Tibial nerve (tissue), 4 donors: ENCODE measurements around the gene PDCD4.

Experiments used
- CTCF ChIP-seq, 5 experiments: fragments of 200-600 bp in 3 of 5; fragments of 450-650 bp in 2 of 5; sonication (generic) in 3 of 5; IDR thresholded peaks; one replicate each; pipeline ENCODE4 v1.5.1; 2016 to 2019; ENCODE audit warnings: antibody characterized with exemption in 5 of 5, mild to moderate bottlenecking in 3 of 5, moderate library complexity in 2 of 5
- EP300 ChIP-seq, 2 donors: sonication (generic); formaldehyde crosslinking; IDR thresholded peaks; one replicate each; pipeline ENCODE4 v1.6.1; 2017; ENCODE audit warnings: antibody characterized with exemption in 2 of 2, mild to moderate bottlenecking in 1 of 2
- POLR2A ChIP-seq, 2 donors: fragments of 450-650 bp; IDR thresholded peaks; one replicate each; pipeline ENCODE4 v1.6.1; 2017; ENCODE audit warnings: antibody characterized with exemption in 2 of 2, mild to moderate bottlenecking in 2 of 2, moderate library complexity in 2 of 2

GRCh38 chr10:110900983-110901382, 29.3 kb downstream of the PDCD4 start:
- TF ChIP-seq POLR2A (IDR thresholded peaks at IDR 0.05) (no peak), CTCF (IDR thresholded peaks at IDR 0.05) (no peak), EP300 (IDR thresholded peaks at IDR 0.05) (no peak)
